Neural crest cell (in vitro differentiated cells): ENCODE results near the gene ZNF79. TPM values are rescaled to one million over a fixed set of nuclear protein-coding genes. Genes with fewer than 3 reads are reported as not detected.
A peak's percentile ranks its signal among the peaks of the same experiment; 100 is the strongest.

Source experiments
- DNase-seq: peaks from one replicate; pipeline ENCODE4 v3.0.0; 2021; ENCODE audit warnings: low read depth, mixed read lengths, low spot score
- H3K27ac Mint-ChIP-seq: one replicate; pipeline ENCODE4 v1.8.0; 2021; ENCODE audit warnings: mild to moderate bottlenecking, mixed read lengths; ENCODE audit not compliant: unreplicated experiment
- H3K27me3 Mint-ChIP-seq: 2 replicates; pipeline ENCODE4 v1.8.0; 2021; ENCODE audit warnings: low read depth, mild to moderate bottlenecking, mixed read lengths
- H3K36me3 Mint-ChIP-seq: 2 replicates; pipeline ENCODE4 v1.8.0; 2021; ENCODE audit warnings: low read depth, mild to moderate bottlenecking, mixed read lengths
- H3K4me1 Mint-ChIP-seq: 2 replicates; pipeline ENCODE4 v1.8.0; 2021; ENCODE audit warnings: mixed read lengths
- H3K4me3 Mint-ChIP-seq: one replicate; pipeline ENCODE4 v1.8.0; 2021; ENCODE audit warnings: mild to moderate bottlenecking, mixed read lengths
- H3K9me3 Mint-ChIP-seq: 2 replicates; pipeline ENCODE4 v1.8.0; 2021; ENCODE audit warnings: mixed read lengths
- CTCF ChIP-seq: fragments of 200-600 bp; sonication (generic); conservative IDR thresholded peaks from 2 replicates; pipeline ENCODE4 v1.5.0; 2021; ENCODE audit warnings: antibody characterized with exemption, mild to moderate bottlenecking
- total RNA-seq: library from RNA; stranded (reverse); gene quantifications from 2 replicates; pipeline ENCODE4 v1.2.1, GENCODE V29; 2021

The ZNF79 gene
- total RNA-seq, 1 donor from 2014 or later = 13.2 TPM

- TF ChIP-seq CTCF = no peak
- Mint-ChIP-seq H3K4me3 (no peak overlapping the region), H3K4me1 (peaks cover 21% of the 10 kb centered on the region), H3K36me3 (no peaks in the 10 kb centered on the region), H3K27me3 (no peaks in the 10 kb centered on the region), H3K27ac (no peak overlapping the region), H3K9me3 (no peaks in the 10 kb centered on the region)
- no peak for DNase-seq
Measured at GRCh38 chr9:127415657-127416056, 8.5 kb upstream of the ZNF79 start.

- Mint-ChIP-seq H3K27me3 (no peaks in the 10 kb centered on the region), H3K36me3 (no peaks in the 10 kb centered on the region), H3K4me3 (no peak overlapping the region), H3K9me3 (no peaks in the 10 kb centered on the region), H3K4me1 (peaks cover 19% of the 10 kb centered on the region), H3K27ac (no peak overlapping the region)
- no peak for TF ChIP-seq CTCF
- no peak for DNase-seq
Measured at GRCh38 chr9:127417131-127418036, 6.8 kb upstream of the ZNF79 start.

- H3K4me1 Mint-ChIP-seq = peaks cover 26% of the 10 kb centered on the region
- no peak overlapping the region for H3K27ac Mint-ChIP-seq
- TF ChIP-seq CTCF = peak; percentile 51
- H3K36me3 Mint-ChIP-seq = no peaks in the 10 kb centered on the region
- H3K9me3 Mint-ChIP-seq = no peaks in the 10 kb centered on the region
- DNase-seq = no peak
- H3K4me3 Mint-ChIP-seq = peak overlapping the region; percentile 18
- no peaks in the 10 kb centered on the region for H3K27me3 Mint-ChIP-seq
Measured at GRCh38 chr9:127418037-127418471, 6.1 kb upstream of the ZNF79 start.

- Mint-ChIP-seq H3K27me3 (no peaks in the 10 kb centered on the region), H3K36me3 (no peaks in the 10 kb centered on the region), H3K9me3 (no peaks in the 10 kb centered on the region), H3K27ac (no peak overlapping the region), H3K4me1 (peaks cover 38% of the 10 kb centered on the region), H3K4me3 (peak overlapping the region; percentile 58)
- no peak for TF ChIP-seq CTCF
- no peak for DNase-seq
Measured at GRCh38 chr9:127419348-127419747, 4.8 kb upstream of the ZNF79 start.

GRCh38 chr9:127421057-127421456 lies 3.1 kb upstream of the ZNF79 start:
- no peaks in the 10 kb centered on the region for H3K36me3 Mint-ChIP-seq
- no peak for TF ChIP-seq CTCF
- no peaks in the 10 kb centered on the region for H3K27me3 Mint-ChIP-seq
- H3K27ac Mint-ChIP-seq = no peak overlapping the region
- no peak overlapping the region for H3K4me3 Mint-ChIP-seq
- no peaks in the 10 kb centered on the region for H3K9me3 Mint-ChIP-seq
- H3K4me1 Mint-ChIP-seq = peaks cover 40% of the 10 kb centered on the region
- no peak for DNase-seq
